Aorta (tissue), 5 donors: ENCODE results near the gene DNAH11. TPM values are rescaled to one million over a fixed set of nuclear protein-coding genes. Genes with fewer than 3 reads are reported as not detected.
"Not testable (repeated sequence)": the region's sequence is repeated elsewhere in the genome, so short reads cannot be mapped to it uniquely, and the experiment has no call there.

Experiments
- ATAC-seq: fragments of 200-7000 bp; cut with Tn5 transposase; one replicate; pipeline ENCODE4 v1.9.1; 2022; ENCODE audit warnings: moderate library complexity; ENCODE audit not compliant: low FRiP score
- DNase-seq, 2 donors: peaks; one replicate each; pipeline ENCODE4 v3.0.0-alpha.2; 2020
- H3K27ac ChIP-seq, 2 donors: one replicate each; pipeline ENCODE4 v1.5.1; 2013; ENCODE audit warnings: low read length in 2 of 2, mild to moderate bottlenecking in 2 of 2, moderate library complexity in 2 of 2, control low read depth in 1 of 2, inconsistent platforms in 1 of 2, low read depth in 1 of 2
- H3K27me3 ChIP-seq, 2 donors: one replicate each; pipeline ENCODE4 v1.6.1; 2013; ENCODE audit warnings: control low read depth in 1 of 2, low read length in 1 of 2, mild to moderate bottlenecking in 1 of 2, moderate library complexity in 1 of 2; ENCODE audit not compliant: insufficient read depth in 2 of 2, control insufficient read depth in 1 of 2
- H3K36me3 ChIP-seq, 2 donors: one replicate each; pipeline ENCODE4 v1.6.1; 2013; ENCODE audit warnings: control low read depth in 1 of 2, low read length in 1 of 2, mild to moderate bottlenecking in 1 of 2; ENCODE audit not compliant: insufficient read depth in 2 of 2, control insufficient read depth in 1 of 2
- H3K4me1 ChIP-seq, 2 donors: one replicate each; pipeline ENCODE4 v1.6.1; 2013; ENCODE audit warnings: low read length in 2 of 2, control low read depth in 1 of 2, mild to moderate bottlenecking in 1 of 2, moderate library complexity in 1 of 2; ENCODE audit not compliant: insufficient read depth in 2 of 2, control insufficient read depth in 1 of 2
- H3K4me3 ChIP-seq, 2 donors: one replicate each; pipeline ENCODE4 v1.5.1; 2013; ENCODE audit warnings: low read length in 2 of 2, control low read depth in 1 of 2, mild to moderate bottlenecking in 1 of 2
- H3K9me3 ChIP-seq: one replicate; pipeline ENCODE4 v1.6.1; 2013; ENCODE audit warnings: mild to moderate bottlenecking, low read length; ENCODE audit not compliant: control insufficient read depth
- WGBS, 2 donors: extraction: QIAGEN DNeasy Blood & Tissue Kit; methylation state at CpG; one replicate each; pipeline ENCODE4 v1.1.7; 2013; 5-methylcytosine and 5-hydroxymethylcytosine counted together
- intact Hi-C, 2 donors: fragments of 100-400 bp; cut with DNase I; formaldehyde crosslinking; loops; one replicate each; pipeline versions ENCODE4 v1.14.2 to v1.15.0; 2022
- polyA plus RNA-seq, 2 donors: library from polyadenylated mRNA; stranded (reverse); fragments of 200-250 nt; gene quantifications; one replicate each; pipeline ENCODE4 v1.2.3, GENCODE V29; 2013
- total RNA-seq, 2 donors: library from RNA; stranded (reverse); fragmentation: NEBNext Ultra II Directional; extraction: Animal tissue kit (Norgen Biotek cat#: 25700); gene quantifications; one replicate each; pipeline ENCODE4 v1.2.1, GENCODE V29; 2021
- donor health status: healthy with polysubstance abuse.
- donor health status: Bipolar disorder and iron deficiency.
- donor health status: DM: no; HTN: no; CAD: no.
- donor health status: DM: no; HTN: no; CAD: no.
- donor health status: DM: yes; HTN: yes; CAD: no.

DNAH11 gene
- total and polyA plus RNA-seq, 4 donors, result 2.5 to 3.3 (median 2.6) TPM; not detected in 1

GRCh38 chr7:21656796-21657195 lies 114.0 kb downstream of the DNAH11 start:
- WGBS, 2 donors, result 48 to 56% methylated on average over 2 of the region's 2 CpGs
- Histone ChIP-seq H3K9me3 (no peaks in the 10 kb centered on the region), H3K4me1 (no peaks in the 10 kb centered on the region), H3K4me3 (no peak overlapping the region), H3K27ac (no peak overlapping the region), H3K36me3 (no peaks in the 10 kb centered on the region), H3K27me3 (no peaks in the 10 kb centered on the region)
- ATAC-seq, result no peak
- no peak for DNase-seq
- intact Hi-C loops, result no loop called here

- Histone ChIP-seq H3K27me3 (no peaks in the 10 kb centered on the region), H3K36me3 (no peaks in the 10 kb centered on the region), H3K4me3 (no peak overlapping the region), H3K9me3 (peaks cover 1% of the 10 kb centered on the region), H3K27ac (no peak overlapping the region), H3K4me1 (no peaks in the 10 kb centered on the region)
- no peak for DNase-seq
- 77 to 80% methylated on average over 3 of the region's 3 CpGs for WGBS, 2 donors
- ATAC-seq, result no peak
- intact Hi-C loops, result no loop called here
These were observed 127.7 kb downstream of the DNAH11 start for GRCh38 chr7:21670496-21670895.

- no peak for DNase-seq
- intact Hi-C loops, result no loop called here
- 81 to 85% methylated on average over 3 of the region's 3 CpGs for WGBS, 2 donors
These were observed 129.0 kb downstream of the DNAH11 start for GRCh38 chr7:21671859-21672258.

GRCh38 chr7:21675255-21675654 lies 132.4 kb downstream of the DNAH11 start:
- no peak overlapping the region for H3K4me3 ChIP-seq
- no peaks in the 10 kb centered on the region for H3K27me3 ChIP-seq
- 39 to 43% methylated on average over 3 of the region's 3 CpGs for WGBS, 2 donors
- peaks cover 1% of the 10 kb centered on the region for H3K9me3 ChIP-seq
- intact Hi-C loops, result no loop called here
- H3K36me3 ChIP-seq, result no peaks in the 10 kb centered on the region
- DNase-seq (no peak), ATAC-seq (no peak)
- no peak overlapping the region for H3K27ac ChIP-seq
- no peaks in the 10 kb centered on the region for H3K4me1 ChIP-seq

More at GRCh38 chr7:21671859-21672258, 129.0 kb downstream of the DNAH11 start:
- Histone ChIP-seq H3K36me3 (no peaks in the 10 kb centered on the region), H3K27ac (no peak overlapping the region), H3K9me3 (peaks cover 1% of the 10 kb centered on the region), H3K4me3 (no peak overlapping the region), H3K4me1 (no peaks in the 10 kb centered on the region), H3K27me3 (no peaks in the 10 kb centered on the region)
- ATAC-seq, result no peak

GRCh38 chr7:21690705-21691104 lies 147.9 kb downstream of the DNAH11 start:
- WGBS, 2 donors, result 34 to 35% methylated on average over 5 of the region's 5 CpGs
- Histone ChIP-seq H3K4me1 (no peaks in the 10 kb centered on the region), H3K9me3 (no peaks in the 10 kb centered on the region), H3K36me3 (no peaks in the 10 kb centered on the region), H3K4me3 (no peak overlapping the region), H3K27ac (no peak overlapping the region), H3K27me3 (peaks cover 0 to 2% of the 10 kb centered on the region in 2 donors)
- no peak for DNase-seq
- intact Hi-C loops, result no loop called here
- no peak for ATAC-seq

GRCh38 chr7:21691146-21691545 lies 148.3 kb downstream of the DNAH11 start:
- H3K27me3 ChIP-seq, H3K4me3 ChIP-seq, DNase-seq, H3K4me1 ChIP-seq, H3K9me3 ChIP-seq, H3K27ac ChIP-seq, ATAC-seq, intact Hi-C loops, H3K36me3 ChIP-seq: not testable (repeated sequence)
- WGBS, 2 donors, result 24 to 52% methylated on average over 3 to 4 of the region's 5 CpGs

GRCh38 chr7:21700587-21700986 lies 157.7 kb downstream of the DNAH11 start:
- H3K36me3 ChIP-seq, H3K27ac ChIP-seq, H3K9me3 ChIP-seq, H3K4me1 ChIP-seq, H3K27me3 ChIP-seq, intact Hi-C loops, DNase-seq, H3K4me3 ChIP-seq, ATAC-seq: not testable (repeated sequence)
- WGBS, 2 donors, result 57 to 79% methylated on average over 1 of the region's 1 CpG

GRCh38 chr7:21702303-21702702 lies 159.5 kb downstream of the DNAH11 start:
- Histone ChIP-seq H3K9me3 (no peaks in the 10 kb centered on the region), H3K4me3 (no peak overlapping the region), H3K27me3 (no peaks in the 10 kb centered on the region), H3K27ac (no peak overlapping the region), H3K4me1 (no peaks in the 10 kb centered on the region), H3K36me3 (no peaks in the 10 kb centered on the region)
- WGBS, 2 donors, result 58 to 73% methylated on average over 3 of the region's 3 CpGs
- intact Hi-C loops, result no loop called here
- ATAC-seq, result no peak
- no peak for DNase-seq

- Histone ChIP-seq H3K4me1 (no peaks in the 10 kb centered on the region), H3K4me3 (no peak overlapping the region), H3K27me3 (no peaks in the 10 kb centered on the region), H3K27ac (no peak overlapping the region), H3K36me3 (no peaks in the 10 kb centered on the region), H3K9me3 (no peaks in the 10 kb centered on the region)
- intact Hi-C loops, result no loop called here
- DNase-seq (no peak), ATAC-seq (no peak)
- WGBS, 2 donors, result 31 to 39% methylated on average over 4 of the region's 4 CpGs
These were observed 161.5 kb downstream of the DNAH11 start for GRCh38 chr7:21704359-21704758.
